Stomach smooth muscle (tissue), 2 donors: ENCODE results near the gene FBXL16.

ENCODE experiments used
- H3K27ac ChIP-seq: one replicate; pipeline ENCODE4 v1.7.0; 2013; ENCODE audit warnings: mild to moderate bottlenecking, low read length, inconsistent platforms
- H3K27me3 ChIP-seq, 2 donors: one replicate each; pipeline ENCODE4 v1.7.0; 2013; ENCODE audit warnings: low read length in 2 of 2; ENCODE audit not compliant: insufficient read depth in 2 of 2, control insufficient read depth in 1 of 2
- H3K36me3 ChIP-seq, 2 donors: one replicate each; pipeline ENCODE4 v1.7.0; 2013; ENCODE audit warnings: low read length in 2 of 2; ENCODE audit not compliant: control insufficient read depth in 2 of 2, insufficient read depth in 2 of 2
- H3K4me1 ChIP-seq: one replicate; pipeline ENCODE4 v1.7.0; 2013; ENCODE audit warnings: low read length; ENCODE audit not compliant: control insufficient read depth, insufficient read depth
- H3K4me3 ChIP-seq, 2 donors: one replicate each; pipeline ENCODE4 v1.7.0; 2013; ENCODE audit warnings: low read length in 2 of 2
- H3K9ac ChIP-seq, 2 donors: one replicate each; pipeline ENCODE4 v1.7.0; 2013; ENCODE audit warnings: low read length in 2 of 2, mild to moderate bottlenecking in 1 of 2
- H3K9me3 ChIP-seq, 2 donors: one replicate each; pipeline ENCODE4 v1.7.0; 2013; ENCODE audit warnings: low read length in 2 of 2; ENCODE audit not compliant: control insufficient read depth in 2 of 2
- donor health status: healthy.
- donor health status: Pancreatic carcinoma.

Gene FBXL16

DNA sequence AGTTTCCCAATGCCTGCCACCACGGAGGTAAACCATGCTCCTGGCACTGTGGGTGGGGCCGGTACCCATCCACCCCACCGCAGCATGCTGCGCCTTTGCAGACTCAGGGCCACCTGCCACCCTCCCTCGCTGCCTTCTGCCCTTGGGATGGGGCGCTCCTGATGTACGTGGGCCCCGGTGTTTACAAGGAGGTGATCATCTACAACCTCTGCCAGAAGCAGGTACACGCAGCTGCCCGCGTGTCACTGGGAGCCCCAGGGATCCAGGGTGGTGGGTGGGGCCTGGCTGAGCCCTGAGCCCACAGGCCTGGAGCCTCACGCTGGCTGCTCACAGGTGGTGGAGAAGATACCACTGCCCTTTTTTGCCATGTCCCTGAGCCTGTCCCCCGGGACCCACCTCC is 39.0 kb downstream of the FBXL16 start:
- H3K4me1 ChIP-seq, result peaks cover 21% of the 10 kb centered on the region
- H3K27ac ChIP-seq, result no peak overlapping the region
- no peaks in the 10 kb centered on the region for H3K9me3 ChIP-seq
- H3K9ac ChIP-seq, result no peak overlapping the region
- H3K27me3 ChIP-seq, result no peaks in the 10 kb centered on the region
- no peak overlapping the region for H3K4me3 ChIP-seq
- peaks cover 6 to 11% of the 10 kb centered on the region in 2 donors for H3K36me3 ChIP-seq

- Histone ChIP-seq H3K9ac (no peak overlapping the region), H3K27me3 (no peaks in the 10 kb centered on the region), H3K36me3 (peaks cover 0 to 3% of the 10 kb centered on the region in 2 donors), H3K4me1 (peaks cover 26% of the 10 kb centered on the region), H3K27ac (no peak overlapping the region), H3K4me3 (no peak overlapping the region), H3K9me3 (no peaks in the 10 kb centered on the region)
Measured at GRCh38 chr16:662597-662996, 43.0 kb downstream of the FBXL16 start.

DNA sequence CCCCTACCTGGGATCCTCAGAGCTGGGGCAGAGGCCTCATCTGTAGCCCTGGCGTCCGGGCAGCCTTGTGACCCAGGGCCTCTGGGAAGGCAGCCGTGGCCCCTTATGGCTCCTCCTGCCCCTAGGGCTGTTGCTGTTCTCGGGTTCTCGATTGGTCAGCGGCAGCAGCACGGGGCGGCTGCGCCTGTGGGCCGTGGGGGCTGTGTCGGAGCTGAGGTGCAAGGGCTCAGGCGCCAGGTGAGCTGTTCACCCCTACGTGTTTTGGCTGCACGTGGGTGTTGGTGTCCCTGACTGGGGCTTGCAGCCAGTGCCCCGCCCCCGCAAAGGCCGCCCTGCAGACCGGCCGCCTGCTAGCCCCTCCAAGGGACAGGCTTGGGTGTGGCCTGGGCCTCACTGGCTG is 43.5 kb downstream of the FBXL16 start:
- Histone ChIP-seq H3K27ac (no peak overlapping the region), H3K27me3 (no peaks in the 10 kb centered on the region), H3K36me3 (peaks cover 0 to 3% of the 10 kb centered on the region in 2 donors), H3K4me1 (peaks cover 21% of the 10 kb centered on the region), H3K4me3 (no peak overlapping the region), H3K9ac (no peak overlapping the region), H3K9me3 (no peaks in the 10 kb centered on the region)

- H3K27me3 ChIP-seq, result no peaks in the 10 kb centered on the region
- H3K27ac ChIP-seq, result peak overlapping the region; percentile 37
- peaks cover 0 to 3% of the 10 kb centered on the region in 2 donors for H3K36me3 ChIP-seq
- peaks cover 19% of the 10 kb centered on the region for H3K4me1 ChIP-seq
- peak overlapping the region; percentile 45 to 55 for H3K9ac ChIP-seq
- H3K4me3 ChIP-seq, result peak overlapping the region in 1 of 2 donors; percentile 62
- H3K9me3 ChIP-seq, result no peaks in the 10 kb centered on the region
Measured at GRCh38 chr16:661184-661821, 44.3 kb downstream of the FBXL16 start.

DNA sequence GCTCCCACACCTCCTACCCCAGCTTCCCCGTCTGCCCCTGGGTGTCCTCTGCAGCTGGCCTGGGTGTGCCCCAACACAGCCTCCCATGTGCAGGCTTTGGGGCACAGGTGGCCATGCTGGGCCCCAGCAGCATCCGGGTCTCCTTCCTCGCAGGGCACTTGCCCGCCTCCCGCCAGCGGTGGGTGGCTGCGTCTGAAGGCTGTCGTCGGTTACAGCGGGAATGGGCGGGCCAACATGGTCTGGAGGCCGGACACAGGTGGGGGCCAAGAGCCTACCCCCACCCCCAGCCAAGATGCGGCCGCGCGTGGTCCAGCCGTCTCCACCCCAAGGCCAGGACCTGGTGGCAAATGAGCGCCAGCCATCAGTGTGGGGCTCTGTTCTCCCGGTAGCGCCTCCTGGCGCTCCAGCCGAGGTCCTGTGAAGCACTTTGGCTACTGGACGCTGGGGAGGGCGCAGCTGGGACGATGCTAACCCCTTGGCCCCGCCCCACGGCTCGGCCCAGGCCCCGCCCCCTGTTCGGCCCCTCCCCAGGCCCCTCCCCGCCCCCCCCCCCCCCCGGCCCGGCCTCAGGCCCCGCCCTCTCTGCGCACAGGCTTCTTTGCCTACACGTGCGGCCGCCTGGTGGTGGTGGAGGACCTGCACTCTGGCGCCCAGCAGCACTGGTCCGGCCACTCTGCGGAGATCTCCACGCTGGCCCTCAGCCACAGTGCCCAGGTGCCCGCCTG is 45.0 kb downstream of the FBXL16 start:
- peak overlapping the region; percentile 51 to 55 for H3K9ac ChIP-seq
- H3K27me3 ChIP-seq, result no peaks in the 10 kb centered on the region
- peaks cover 19% of the 10 kb centered on the region for H3K4me1 ChIP-seq
- H3K9me3 ChIP-seq, result no peaks in the 10 kb centered on the region
- peak overlapping the region; percentile 62 for H3K27ac ChIP-seq
- peak overlapping the region in 1 of 2 donors; percentile 69 for H3K4me3 ChIP-seq
- H3K36me3 ChIP-seq, result peaks cover 0 to 3% of the 10 kb centered on the region in 2 donors

GRCh38 chr16:660132-660458 is 45.5 kb downstream of the FBXL16 start:
- Histone ChIP-seq H3K4me3 (peak overlapping the region in 1 of 2 donors; percentile 69), H3K9ac (peak overlapping the region; percentile 36 to 51), H3K4me1 (peaks cover 19% of the 10 kb centered on the region), H3K36me3 (peaks cover 0 to 3% of the 10 kb centered on the region in 2 donors), H3K27ac (peak overlapping the region; percentile 62), H3K9me3 (no peaks in the 10 kb centered on the region), H3K27me3 (no peaks in the 10 kb centered on the region)

DNA sequence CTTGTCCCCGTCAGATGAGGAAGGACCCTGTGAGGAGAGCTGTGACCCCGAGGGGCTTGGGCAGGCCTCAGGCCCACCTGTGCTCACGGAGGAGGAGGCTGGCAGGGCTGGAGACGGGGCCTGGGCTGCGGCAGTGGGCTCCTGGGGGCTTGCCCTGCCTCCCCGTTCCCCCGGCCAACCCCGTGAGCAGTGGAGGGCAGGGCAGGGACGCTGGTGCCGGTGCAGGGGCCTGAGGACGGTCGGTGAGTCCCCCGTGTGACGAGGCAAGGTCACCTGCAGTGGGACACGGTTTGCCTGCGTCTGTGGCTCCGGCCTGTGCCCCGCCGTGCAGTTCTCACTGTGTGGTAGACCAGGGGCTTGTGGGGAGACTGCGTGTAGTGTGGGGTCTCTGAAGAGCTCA is 46.0 kb downstream of the FBXL16 start:
- Histone ChIP-seq H3K9me3 (no peaks in the 10 kb centered on the region), H3K4me1 (peaks cover 19% of the 10 kb centered on the region), H3K27me3 (no peaks in the 10 kb centered on the region), H3K27ac (peak overlapping the region; percentile 62), H3K36me3 (peaks cover 0 to 3% of the 10 kb centered on the region in 2 donors), H3K9ac (no peak overlapping the region), H3K4me3 (no peak overlapping the region)

- peaks cover 0 to 3% of the 10 kb centered on the region in 2 donors for H3K36me3 ChIP-seq
- no peak overlapping the region for H3K9ac ChIP-seq
- H3K27me3 ChIP-seq, result no peaks in the 10 kb centered on the region
- H3K4me3 ChIP-seq, result no peak overlapping the region
- no peaks in the 10 kb centered on the region for H3K9me3 ChIP-seq
- H3K4me1 ChIP-seq, result peaks cover 19% of the 10 kb centered on the region
- no peak overlapping the region for H3K27ac ChIP-seq
Measured at GRCh38 chr16:658679-659571, 46.7 kb downstream of the FBXL16 start.

- Histone ChIP-seq H3K9me3 (no peaks in the 10 kb centered on the region), H3K9ac (no peak overlapping the region), H3K27me3 (no peaks in the 10 kb centered on the region), H3K4me3 (no peak overlapping the region), H3K4me1 (peaks cover 19% of the 10 kb centered on the region), H3K36me3 (peaks cover 0 to 3% of the 10 kb centered on the region in 2 donors), H3K27ac (no peak overlapping the region)
Measured at GRCh38 chr16:657487-657886, 48.1 kb downstream of the FBXL16 start.

GRCh38 chr16:654034-654433 is 51.6 kb downstream of the FBXL16 start:
- H3K36me3 ChIP-seq, result peaks cover 0 to 3% of the 10 kb centered on the region in 2 donors
- peaks cover 13% of the 10 kb centered on the region for H3K4me1 ChIP-seq
- H3K4me3 ChIP-seq, result no peak overlapping the region
- no peaks in the 10 kb centered on the region for H3K27me3 ChIP-seq
- no peaks in the 10 kb centered on the region for H3K9me3 ChIP-seq
- H3K27ac ChIP-seq, result no peak overlapping the region
- no peak overlapping the region for H3K9ac ChIP-seq
